Fibroblast of mammary gland (primary cell): ENCODE measurements around the gene IQCE.

ENCODE experiments used
- DNase-seq: peaks from one replicate; pipeline ENCODE4 v3.0.0-alpha.2; 2010; ENCODE audit warnings: low read depth
- H3K4me3 ChIP-seq: 2 replicates; pipeline ENCODE4 v1.5.1; 2011; ENCODE audit warnings: low read depth, mild to moderate bottlenecking, low read length, moderate library complexity; ENCODE audit not compliant: control insufficient read depth
- TF ChIP-seq, protein P1 (sequence below): conservative IDR thresholded peaks from 2 replicates; pipeline ENCODE4 v1.5.1; 2011; ENCODE audit warnings: low read depth, low read length, inconsistent platforms; ENCODE audit not compliant: control insufficient read depth, insufficient read depth

Gene IQCE

DNA sequence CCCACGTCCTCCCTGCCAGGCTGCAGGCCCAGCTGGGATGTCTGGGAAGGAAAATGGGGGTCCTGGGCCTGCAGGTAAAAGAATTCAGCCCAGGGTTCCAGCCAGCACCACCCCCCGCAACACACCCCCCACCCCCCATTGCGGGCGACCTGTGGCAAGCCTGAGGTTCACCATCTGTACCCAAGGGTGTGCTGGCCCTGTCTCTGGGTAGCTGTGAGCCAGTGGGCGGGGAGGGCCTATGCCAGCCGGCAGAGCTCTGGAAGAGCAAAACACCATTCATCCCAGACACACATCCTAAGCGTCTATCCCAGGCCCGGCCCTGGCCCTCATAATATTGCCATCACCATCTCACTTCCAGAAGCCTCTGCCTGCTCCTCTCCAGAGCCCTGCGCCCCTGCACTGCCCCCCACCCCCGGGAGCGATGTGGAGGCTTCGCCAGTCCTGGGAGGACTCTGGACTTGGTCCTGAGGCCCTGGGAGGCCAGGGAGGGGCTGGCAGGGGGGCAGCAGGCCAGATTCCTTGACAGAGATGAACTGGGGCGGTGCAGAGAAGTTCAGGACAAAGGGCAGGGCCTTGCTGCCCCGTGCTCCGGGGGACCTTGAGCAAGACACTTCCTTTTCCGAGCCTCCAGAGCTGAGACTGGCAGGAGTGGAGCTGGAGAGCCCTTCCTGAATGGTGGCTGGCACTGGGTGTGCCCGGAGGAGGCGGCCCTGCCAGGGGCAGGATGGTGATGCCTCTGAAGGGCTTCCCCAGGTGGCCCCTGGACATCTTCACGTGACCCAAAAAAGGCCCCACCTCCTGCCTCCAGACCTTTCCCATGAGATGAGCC lies 64.3 kb downstream of the IQCE start:
- no peak overlapping the region for H3K4me3 ChIP-seq
- DNase-seq = no peak
- TF ChIP-seq, protein P1, sequence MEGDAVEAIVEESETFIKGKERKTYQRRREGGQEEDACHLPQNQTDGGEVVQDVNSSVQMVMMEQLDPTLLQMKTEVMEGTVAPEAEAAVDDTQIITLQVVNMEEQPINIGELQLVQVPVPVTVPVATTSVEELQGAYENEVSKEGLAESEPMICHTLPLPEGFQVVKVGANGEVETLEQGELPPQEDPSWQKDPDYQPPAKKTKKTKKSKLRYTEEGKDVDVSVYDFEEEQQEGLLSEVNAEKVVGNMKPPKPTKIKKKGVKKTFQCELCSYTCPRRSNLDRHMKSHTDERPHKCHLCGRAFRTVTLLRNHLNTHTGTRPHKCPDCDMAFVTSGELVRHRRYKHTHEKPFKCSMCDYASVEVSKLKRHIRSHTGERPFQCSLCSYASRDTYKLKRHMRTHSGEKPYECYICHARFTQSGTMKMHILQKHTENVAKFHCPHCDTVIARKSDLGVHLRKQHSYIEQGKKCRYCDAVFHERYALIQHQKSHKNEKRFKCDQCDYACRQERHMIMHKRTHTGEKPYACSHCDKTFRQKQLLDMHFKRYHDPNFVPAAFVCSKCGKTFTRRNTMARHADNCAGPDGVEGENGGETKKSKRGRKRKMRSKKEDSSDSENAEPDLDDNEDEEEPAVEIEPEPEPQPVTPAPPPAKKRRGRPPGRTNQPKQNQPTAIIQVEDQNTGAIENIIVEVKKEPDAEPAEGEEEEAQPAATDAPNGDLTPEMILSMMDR = no peak

DNA sequence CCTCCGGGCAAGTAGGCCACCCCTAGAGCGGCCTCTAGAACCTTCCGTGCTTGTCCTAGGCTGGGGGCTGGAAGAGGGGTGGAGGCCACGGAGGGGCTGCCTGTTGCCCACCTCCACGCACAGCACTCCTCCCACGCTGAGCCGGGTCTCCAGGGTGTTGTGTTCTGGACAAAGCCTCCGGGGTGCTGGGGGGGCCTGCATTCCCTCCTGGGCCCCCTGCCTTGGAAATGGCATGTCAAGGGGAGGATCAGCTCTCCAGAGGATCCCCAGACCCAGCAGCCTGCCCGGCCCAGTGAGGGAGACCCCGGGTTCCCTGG lies 64.9 kb downstream of the IQCE start:
- H3K4me3 ChIP-seq = no peak overlapping the region
- TF ChIP-seq, protein P1 = no peak
- no peak for DNase-seq

DNA sequence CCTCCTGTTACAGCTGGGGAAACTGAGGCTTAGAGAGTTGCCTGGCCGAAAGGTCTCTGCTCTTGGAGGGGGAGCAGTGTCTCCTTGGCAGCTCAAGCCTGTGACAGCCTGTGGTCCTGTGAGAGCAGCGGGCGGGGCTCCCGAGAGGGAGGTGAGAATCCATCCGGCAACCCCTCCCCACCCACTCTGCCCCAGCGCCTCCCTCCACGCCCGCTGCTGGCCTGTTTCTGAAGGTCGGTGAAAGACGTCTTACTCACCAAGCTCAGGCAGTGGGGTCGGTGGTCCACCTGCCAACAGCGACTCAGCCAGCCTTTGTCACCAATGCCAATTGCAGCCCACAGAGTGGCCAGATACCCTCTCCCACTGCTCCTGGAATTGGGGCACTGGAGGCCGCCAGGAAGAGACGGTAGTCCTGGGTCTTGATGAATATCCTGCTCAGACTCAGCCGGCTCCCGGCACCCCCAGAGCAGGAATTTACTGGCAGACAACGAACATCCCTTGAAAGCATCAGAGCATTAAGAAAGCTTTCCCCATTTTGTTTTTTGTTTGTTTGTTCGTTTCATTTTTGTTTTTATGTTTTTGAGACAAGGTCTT lies 65.6 kb downstream of the IQCE start:
- no peak overlapping the region for H3K4me3 ChIP-seq
- no peak for DNase-seq
- TF ChIP-seq, protein P1 = no peak

- no peak overlapping the region for H3K4me3 ChIP-seq
- TF ChIP-seq, protein P1 = no peak
Measured at GRCh38 chr7:2626498-2627117, 67.8 kb downstream of the IQCE start.

DNA sequence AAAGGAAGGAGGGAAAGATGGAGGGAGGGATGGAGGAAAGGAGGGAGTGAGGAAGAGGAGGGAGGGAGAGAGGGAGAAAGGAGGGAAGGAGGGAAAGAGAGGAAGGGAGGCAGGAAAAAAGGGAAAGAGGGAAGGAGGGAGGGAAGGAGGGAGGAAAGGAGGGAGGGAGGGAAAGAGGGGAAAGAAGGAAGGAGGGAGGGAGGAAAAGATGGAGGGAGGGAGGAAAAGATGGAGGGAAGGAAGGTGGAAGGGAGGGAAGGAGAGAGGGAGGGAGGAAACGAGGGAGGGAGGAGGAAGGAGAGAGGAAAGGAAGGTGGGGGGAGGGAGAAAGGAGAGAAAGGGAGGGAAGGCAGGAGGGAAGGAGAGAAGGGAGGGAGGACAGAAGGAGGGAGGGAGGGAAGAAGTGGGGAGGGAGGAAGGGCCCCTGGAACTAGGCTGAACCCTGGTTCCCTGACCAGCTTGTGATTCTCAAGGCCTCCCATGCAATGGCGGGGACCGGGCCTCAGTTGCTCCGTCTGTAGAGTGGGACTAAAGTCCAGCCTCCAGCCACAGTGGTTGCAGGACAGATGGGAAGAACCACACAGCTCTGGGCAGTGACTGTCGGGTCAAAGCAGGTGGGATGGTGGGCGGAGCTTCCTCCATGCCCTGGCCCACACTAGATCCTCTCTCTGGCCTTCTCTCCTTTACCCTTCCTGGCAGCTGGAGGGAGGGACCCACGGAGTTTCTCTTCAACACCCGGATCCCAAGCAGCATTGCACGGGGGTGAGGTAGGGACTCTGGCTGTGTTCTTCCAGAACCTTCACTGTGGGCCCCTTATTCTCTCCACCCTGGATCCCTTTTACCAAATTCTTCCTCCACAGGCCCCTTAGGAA lies 68.7 kb downstream of the IQCE start:
- TF ChIP-seq, protein P1 = no peak
- DNase-seq = no peak
- H3K4me3 ChIP-seq = no peak overlapping the region

More at GRCh38 chr7:2626498-2627117, 67.8 kb downstream of the IQCE start:
- peak; percentile 70 for DNase-seq

DNA sequence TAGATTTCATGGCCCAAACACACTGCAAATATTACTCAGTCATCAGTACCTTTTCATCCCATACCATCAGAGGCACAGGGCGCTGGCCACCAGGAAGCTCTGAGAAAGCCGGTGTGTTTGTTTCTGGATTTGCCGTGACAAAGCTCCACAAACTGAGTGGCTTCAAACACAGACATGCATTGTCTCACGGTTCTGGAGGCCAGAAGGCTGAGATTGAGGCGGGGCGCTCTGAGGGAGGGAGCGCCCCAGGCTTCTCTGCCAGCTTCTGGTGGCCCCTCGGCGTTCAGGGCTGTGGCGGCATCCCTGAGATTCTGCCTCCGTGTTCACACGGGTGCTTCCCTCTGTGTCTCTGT lies 69.3 kb downstream of the IQCE start:
- H3K4me3 ChIP-seq = no peak overlapping the region
- TF ChIP-seq, protein P1 = no peak
- no peak for DNase-seq
